GM12892 (cell line): ENCODE results near the gene NFRKB.
A peak's percentile ranks its signal among the peaks of the same experiment; 100 is the strongest.
"Not testable (repeated sequence)": the region's sequence is repeated elsewhere in the genome, so short reads cannot be mapped to it uniquely, and the experiment has no call there.

ENCODE experiments used
- DNase-seq: peaks from one replicate; pipeline ENCODE4 v3.0.0; 2011; ENCODE audit not compliant: insufficient read length
- FAIRE-seq: peaks from 2 replicates; lab custom pipeline; 2011; peaks lifted over from hg19 to GRCh38; lab: Jason Lieb, UNC
- POLR2A ChIP-seq: IDR thresholded peaks from 2 replicates; pipeline ENCODE4 v1.6.1; 2011; ENCODE audit warnings: low read depth, low read length, control low read depth
- POLR2AphosphoS5 ChIP-seq: IDR thresholded peaks from 2 replicates; pipeline ENCODE4 v1.6.1; 2011; ENCODE audit warnings: low read depth, low read length, control low read depth
- TAF1 ChIP-seq: IDR thresholded peaks from 2 replicates; pipeline ENCODE4 v1.6.1; 2011; ENCODE audit warnings: low read depth, mild to moderate bottlenecking, control low read depth, low read length, borderline replicate concordance

Gene NFRKB

DNA sequence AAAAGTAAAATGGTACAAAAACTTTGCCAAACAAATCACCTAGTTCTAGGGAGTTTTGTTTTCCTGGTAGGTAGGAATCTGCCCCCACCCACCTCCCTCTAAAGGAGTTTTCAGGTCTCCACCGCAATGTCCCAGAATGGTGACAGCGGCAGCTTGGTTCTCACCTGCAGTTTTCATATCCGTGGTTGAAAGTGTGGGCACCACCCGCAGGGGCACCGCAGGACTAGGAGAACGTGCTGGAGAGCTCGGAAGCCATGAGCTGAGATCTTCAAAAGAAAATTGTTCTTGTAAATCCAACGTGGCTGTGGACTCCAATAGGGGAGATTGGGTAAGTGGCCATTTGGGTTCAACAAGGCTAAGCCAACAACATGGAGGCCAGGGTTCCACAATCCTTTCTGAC lies 10.8 kb downstream of the NFRKB start:
- TF ChIP-seq POLR2A (no peak), POLR2AphosphoS5 (no peak), TAF1 (no peak)
- DNase-seq (no peak), FAIRE-seq (no peak)

DNA sequence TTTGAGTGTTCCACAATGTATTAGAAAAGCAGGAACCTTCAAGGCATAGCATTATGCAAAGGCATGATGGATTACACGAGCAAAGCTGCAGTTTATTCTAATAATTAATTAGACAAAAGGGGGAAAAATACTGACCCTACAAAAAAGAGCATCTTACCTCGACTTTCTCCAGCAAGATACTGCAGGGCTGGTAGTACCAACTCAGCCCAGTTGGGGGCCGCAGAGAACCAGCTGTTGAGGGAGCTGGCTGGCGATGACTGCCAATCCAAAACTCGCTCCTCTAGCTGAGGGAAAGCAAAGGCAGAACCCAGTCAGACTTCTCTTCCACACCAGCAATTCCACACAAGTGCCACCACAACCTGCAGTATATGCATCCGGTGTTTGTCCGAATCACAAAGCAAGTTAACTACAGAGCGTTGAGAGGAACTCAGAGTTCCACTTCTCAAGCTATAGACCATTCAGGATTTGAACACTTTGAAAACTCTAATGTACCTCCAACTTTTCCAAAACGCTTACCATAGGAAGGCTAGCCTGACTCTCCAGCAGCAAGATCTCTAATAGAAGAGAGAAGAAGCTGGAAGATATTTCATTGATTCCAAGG lies 13.7 kb downstream of the NFRKB start:
- DNase-seq, result peak; percentile 27
- TF ChIP-seq POLR2A (no peak), POLR2AphosphoS5 (no peak), TAF1 (no peak)
- peak; percentile 79 for FAIRE-seq

DNA sequence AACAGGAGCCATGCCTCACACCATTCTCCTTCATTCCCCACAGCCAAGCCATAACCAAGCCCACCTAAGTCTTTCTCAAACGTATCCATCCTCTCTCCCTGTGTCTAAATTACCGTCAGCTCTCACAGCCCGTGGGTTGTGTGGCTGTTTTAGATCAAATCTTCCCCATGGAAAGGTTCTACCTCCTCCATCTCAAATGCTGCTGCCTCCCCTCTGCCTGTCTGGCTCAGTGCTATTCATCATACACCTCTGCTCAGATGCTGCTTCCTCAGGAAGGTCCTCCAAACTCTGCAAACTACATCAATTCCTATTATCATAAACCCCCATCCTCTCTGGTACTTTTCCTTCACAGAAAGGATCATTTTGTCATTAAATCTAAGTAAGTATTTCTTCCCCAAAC lies 15.1 kb downstream of the NFRKB start:
- TF ChIP-seq POLR2AphosphoS5, result no peak
- no peak for TF ChIP-seq TAF1
- no peak for TF ChIP-seq POLR2A
- FAIRE-seq (no peak), DNase-seq (no peak)

DNA sequence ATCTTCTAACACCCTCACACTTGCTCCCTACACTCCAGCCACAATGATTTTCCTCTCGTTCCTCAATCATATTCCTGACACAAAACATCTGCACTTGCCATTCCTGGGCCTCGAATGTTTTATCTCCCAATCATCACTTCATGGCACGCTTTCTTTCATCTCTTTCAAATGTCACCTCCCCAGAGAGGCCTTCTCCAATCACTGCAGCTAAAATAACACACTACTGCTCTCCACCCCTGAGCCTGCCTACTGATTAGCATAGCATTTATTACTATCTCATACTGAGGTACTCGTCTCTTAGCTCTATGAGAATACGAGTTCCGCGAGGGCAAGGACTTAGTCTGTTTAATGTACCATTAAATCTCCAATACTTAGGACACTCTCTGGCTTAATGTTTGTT lies 23.5 kb downstream of the NFRKB start:
- FAIRE-seq, result no peak
- no peak for DNase-seq
- TF ChIP-seq POLR2AphosphoS5, result no peak
- TF ChIP-seq TAF1, result no peak
- no peak for TF ChIP-seq POLR2A

DNA sequence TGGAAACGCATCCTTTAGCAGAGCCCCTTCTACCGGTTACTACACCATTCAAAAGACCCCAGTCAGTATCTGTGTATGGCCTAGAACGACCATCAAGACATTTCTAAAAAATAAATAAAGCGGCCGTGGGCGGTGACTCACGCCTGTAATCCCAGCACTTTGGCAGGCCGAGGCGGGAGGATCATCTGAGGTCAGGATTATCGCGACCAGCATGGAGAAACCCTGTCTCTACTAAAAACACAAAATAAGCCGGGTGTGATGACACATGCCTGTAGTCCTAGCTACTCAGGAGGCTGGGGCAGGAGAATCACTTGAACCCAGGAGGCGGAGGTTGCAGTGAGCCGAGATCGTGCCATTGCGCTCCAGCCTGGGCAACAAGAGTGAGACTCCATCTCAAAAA lies 26.8 kb downstream of the NFRKB start:
- not testable (repeated sequence) for DNase-seq, FAIRE-seq

DNA sequence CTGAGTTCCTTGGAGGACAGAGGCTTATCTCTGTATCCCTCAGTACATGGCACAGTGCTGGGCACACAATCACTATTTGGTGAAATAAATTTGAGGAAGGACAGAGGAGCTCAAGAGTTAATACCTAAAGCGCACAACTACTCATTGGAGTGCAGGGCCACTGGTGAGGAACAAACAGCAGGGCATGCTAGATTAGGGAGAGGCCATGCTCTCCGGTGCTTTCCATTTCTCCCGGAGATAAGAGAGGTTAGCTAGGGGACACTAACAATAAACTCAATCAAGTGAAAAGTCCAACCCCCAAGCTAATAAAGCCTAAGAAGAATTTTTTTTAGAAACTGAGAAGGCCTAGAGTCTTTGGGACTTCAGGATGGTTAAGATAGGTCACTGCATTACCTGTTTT lies 29.1 kb downstream of the NFRKB start:
- DNase-seq, result no peak
- TF ChIP-seq POLR2A, result no peak
- TF ChIP-seq POLR2AphosphoS5, result no peak
- no peak for TF ChIP-seq TAF1
- no peak for FAIRE-seq

DNA sequence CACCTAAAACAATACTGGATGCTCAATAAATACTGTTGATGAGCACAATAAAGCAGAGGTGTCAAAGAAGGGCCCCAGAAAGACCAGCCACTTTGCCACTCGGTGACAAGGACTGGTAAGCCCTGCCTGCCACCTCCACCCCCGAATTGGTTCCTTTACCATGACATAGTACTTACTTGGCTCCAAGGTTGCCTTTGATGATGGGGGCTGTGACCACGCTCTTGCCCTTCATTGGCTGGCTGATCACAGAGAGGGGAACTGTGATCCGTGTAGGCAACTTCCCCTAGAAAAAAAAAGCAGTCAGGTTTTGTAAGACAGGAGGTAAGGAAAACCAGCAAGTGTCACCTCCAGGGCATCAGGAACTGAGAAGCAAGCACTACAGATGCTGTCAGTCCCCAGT lies 29.7 kb downstream of the NFRKB start:
- no peak for FAIRE-seq
- TF ChIP-seq TAF1 (no peak), POLR2A (no peak), POLR2AphosphoS5 (no peak)

DNA sequence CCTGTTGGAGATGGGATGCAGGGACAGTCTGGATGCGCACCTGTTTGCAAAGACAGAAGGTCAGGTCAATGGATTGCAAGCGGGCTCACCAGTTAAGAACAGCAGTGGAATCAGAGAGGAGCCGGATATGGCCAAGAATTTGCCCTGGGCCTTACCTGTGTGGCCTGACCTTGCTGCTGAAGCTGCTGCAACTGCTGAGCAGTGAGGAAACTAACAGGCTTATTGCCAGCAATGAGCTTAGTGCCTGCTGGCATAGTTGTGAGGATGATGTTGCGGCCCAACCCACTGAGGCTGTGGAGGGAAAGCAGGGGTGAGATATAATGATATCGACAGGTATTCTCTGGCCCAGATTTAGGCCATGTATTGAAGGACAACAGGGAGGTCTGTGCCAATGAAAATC lies 30.6 kb downstream of the NFRKB start:
- no peak for DNase-seq
- TF ChIP-seq POLR2AphosphoS5, result no peak
- no peak for TF ChIP-seq TAF1
- TF ChIP-seq POLR2A, result no peak
- no peak for FAIRE-seq

More for the DNA sequence above, 29.7 kb downstream of the NFRKB start:
- DNase-seq, result no peak

DNA sequence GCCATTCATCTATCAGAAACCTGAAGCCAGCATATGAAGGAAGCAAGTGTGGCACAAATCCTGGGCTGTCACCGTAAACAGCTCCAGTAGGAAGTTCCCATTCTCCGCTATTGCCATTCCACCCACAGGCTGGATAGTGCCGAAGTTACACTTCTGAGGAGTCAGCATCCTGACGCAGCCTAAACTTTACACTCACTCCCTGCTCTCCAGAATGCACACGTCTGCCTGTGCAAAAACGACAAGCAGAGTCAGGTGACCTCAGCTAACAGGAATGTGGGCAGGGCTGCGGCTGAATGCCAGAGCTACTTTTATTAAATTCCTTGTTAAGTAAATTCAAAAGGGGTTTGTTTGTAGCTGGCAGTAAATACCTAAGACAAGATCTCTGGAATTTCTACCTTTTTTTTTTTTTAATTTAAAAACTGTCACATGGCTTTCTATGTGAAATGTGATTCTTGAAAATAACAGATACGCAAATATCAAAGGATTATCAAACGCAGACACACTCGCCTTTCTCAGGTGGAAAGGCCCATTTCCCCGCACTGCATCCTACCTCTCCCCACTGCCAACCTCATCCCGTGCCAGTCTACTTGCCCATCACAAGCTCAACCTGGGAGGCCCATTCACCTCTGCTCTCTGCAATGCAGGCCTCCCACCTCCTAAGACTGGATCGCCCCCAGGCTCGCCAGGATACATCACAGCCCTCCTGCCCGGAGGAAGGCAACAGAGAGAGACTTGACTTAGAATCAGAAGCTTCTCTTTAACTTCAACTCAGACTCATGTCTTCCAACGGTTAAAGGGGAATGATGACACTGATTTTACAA lies 33.5 kb downstream of the NFRKB start:
- no peak for TF ChIP-seq TAF1
- no peak for TF ChIP-seq POLR2A
- no peak for TF ChIP-seq POLR2AphosphoS5
- no peak for DNase-seq
- FAIRE-seq, result no peak

DNA sequence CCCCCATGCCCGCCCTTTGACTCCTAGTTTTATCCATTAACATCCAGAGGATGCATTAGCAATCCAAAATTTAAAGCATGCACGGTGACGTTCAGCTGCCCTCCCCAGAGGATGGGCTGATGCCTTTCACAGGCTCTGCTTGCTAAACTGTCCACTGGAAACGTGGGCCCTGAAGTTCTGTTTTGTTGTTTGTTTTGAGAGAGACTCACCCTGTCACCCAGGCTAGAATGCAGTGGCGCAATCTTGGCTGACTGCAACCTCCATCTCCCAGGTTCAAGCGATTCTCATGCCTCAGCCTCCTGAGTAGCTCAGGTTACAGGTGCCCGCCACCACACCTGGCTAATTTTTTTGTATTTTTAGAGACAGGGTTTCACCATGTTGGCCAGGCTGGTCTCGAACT lies 39.3 kb downstream of the NFRKB start:
- FAIRE-seq (no peak), DNase-seq (no peak)
- no peak for TF ChIP-seq TAF1
- no peak for TF ChIP-seq POLR2AphosphoS5
- no peak for TF ChIP-seq POLR2A

DNA sequence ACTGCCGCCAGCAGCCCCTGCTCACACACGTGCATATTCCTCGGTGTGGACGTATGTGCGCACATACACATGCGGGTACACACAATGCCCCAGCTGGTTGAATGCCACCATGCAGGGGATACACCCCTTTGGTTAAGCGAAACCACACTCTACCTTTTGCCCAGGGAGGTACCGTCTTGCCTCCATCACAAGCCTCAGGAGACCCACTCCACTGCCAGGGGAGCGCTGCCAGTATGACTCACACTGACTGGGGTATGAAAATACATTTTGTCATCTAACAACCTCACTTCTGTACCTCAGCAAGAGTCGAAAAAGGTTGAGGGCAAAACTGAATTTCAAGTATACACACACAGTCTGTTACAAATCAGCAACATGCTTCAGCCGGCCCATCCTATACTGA lies 40.3 kb downstream of the NFRKB start:
- TF ChIP-seq TAF1, result no peak
- FAIRE-seq (no peak), DNase-seq (no peak)

DNA sequence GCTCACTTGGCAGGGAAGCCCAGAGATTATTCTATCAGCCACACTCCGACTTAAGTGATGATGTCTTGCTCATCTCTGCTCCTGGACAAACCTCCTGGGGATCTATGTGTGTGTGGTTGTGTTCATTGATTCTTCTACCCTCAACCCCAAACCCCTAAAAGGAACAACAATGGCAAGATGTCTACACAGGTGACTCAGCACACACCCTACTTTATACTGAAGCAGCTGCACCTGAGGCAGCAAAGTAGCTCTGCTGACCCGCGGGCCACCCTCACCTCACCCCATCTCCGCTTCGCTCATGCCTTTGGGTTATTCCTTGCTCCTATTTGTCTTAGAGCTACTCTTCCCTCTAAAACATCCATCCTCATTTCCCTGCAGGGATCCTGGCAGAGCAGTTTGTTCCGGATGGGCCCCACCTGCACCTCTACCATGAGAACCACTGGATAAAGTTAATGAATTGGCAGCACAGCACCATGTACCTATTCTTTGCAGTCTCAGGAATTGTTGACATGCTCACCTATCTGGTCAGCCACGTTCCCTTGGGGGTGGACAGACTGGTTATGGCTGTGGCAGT lies 41.1 kb downstream of the NFRKB start:
- FAIRE-seq, result no peak
- TF ChIP-seq POLR2A (no peak), TAF1 (no peak), POLR2AphosphoS5 (no peak)
- no peak for DNase-seq
